Thoracic aorta (tissue), 2 donors: Measurements from ENCODE around the gene GPR62. TPM values are rescaled to one million over a fixed set of nuclear protein-coding genes. Genes with fewer than 3 reads are reported as not detected.

ENCODE experiments used
- ATAC-seq: fragments of 150-250 bp; one replicate; pipeline ENCODE4 v1.8.0; 2017; ENCODE audit warnings: low read depth; ENCODE audit not compliant: insufficient number of reproducible peaks, low FRiP score
- DNase-seq: peaks from one replicate; pipeline ENCODE4 v3.0.0-alpha.2; 2020; ENCODE audit warnings: low spot score
- H3K27ac ChIP-seq, 2 donors: fragments of 200-600 bp; sonication (generic); 1 replicate in 1 of 2; 2 replicates in 1 of 2; pipeline ENCODE4 v1.5.1; 2016; ENCODE audit warnings: mild to moderate bottlenecking in 2 of 2, moderate library complexity in 2 of 2
- H3K27me3 ChIP-seq: fragments of 200-600 bp; sonication (generic); replicated peaks from 2 replicates; pipeline ENCODE4 v1.6.0; 2016; ENCODE audit warnings: mild to moderate bottlenecking; ENCODE audit not compliant: insufficient read depth
- H3K36me3 ChIP-seq: fragments of 200-600 bp; sonication (generic); one replicate; pipeline ENCODE4 v1.5.1; 2016
- H3K4me1 ChIP-seq, 2 donors: fragments of 200-600 bp; sonication (generic); 1 replicate in 1 of 2; 2 replicates in 1 of 2; pipeline versions ENCODE4 v1.5.1 to v1.6.0; 2016; ENCODE audit warnings: low read depth in 2 of 2, mild to moderate bottlenecking in 1 of 2; ENCODE audit not compliant: control insufficient read depth in 1 of 2
- H3K4me3 ChIP-seq: fragments of 200-600 bp; sonication (generic); 2 replicates; pipeline ENCODE4 v1.5.1; 2016; ENCODE audit warnings: mild to moderate bottlenecking
- H3K9me3 ChIP-seq: fragments of 200-600 bp; sonication (generic); 2 replicates; pipeline ENCODE4 v1.5.1; 2016
- total RNA-seq, 2 donors: library from RNA; depleted of rRNA; stranded (reverse); fragments of >200 nt; gene quantifications; one replicate each; pipeline versions ENCODE4 v1.1.0 to v1.2.3, GENCODE V29; 2016
- TF ChIP-seq, protein P1 (sequence below): fragments of 200-600 bp; sonication (generic); IDR thresholded peaks from one replicate; pipeline ENCODE4 v1.5.1; 2019; ENCODE audit warnings: antibody characterized with exemption

The GPR62 gene
- total RNA-seq, 2 donors from 2014 or later: not detected

DNA sequence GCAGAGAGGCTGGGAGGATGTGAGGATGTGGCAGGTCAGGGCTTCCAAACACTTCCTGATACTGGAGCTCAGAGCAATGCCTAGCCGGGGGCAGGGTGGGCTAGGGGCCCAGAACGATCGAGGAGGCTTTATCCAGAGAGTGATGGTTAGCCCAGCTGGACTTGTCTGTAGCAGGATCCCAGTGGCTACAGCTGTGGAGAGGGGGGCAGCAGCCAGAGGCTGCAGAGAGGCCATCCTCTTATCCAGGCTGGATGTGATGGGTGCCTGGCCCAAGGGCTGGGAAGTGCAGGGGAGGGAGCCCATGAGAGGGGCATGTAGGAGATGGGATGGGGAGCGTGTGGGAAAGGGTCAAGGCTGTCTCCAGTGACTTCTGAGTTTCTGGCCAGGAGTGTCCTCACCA, 8.4 kb upstream of the GPR62 start:
- H3K27ac ChIP-seq: no peak overlapping the region
- no peaks in the 10 kb centered on the region for H3K36me3 ChIP-seq
- no peaks in the 10 kb centered on the region for H3K27me3 ChIP-seq
- H3K9me3 ChIP-seq: no peaks in the 10 kb centered on the region
- DNase-seq (no peak), ATAC-seq (no peak)
- TF ChIP-seq, protein P1, sequence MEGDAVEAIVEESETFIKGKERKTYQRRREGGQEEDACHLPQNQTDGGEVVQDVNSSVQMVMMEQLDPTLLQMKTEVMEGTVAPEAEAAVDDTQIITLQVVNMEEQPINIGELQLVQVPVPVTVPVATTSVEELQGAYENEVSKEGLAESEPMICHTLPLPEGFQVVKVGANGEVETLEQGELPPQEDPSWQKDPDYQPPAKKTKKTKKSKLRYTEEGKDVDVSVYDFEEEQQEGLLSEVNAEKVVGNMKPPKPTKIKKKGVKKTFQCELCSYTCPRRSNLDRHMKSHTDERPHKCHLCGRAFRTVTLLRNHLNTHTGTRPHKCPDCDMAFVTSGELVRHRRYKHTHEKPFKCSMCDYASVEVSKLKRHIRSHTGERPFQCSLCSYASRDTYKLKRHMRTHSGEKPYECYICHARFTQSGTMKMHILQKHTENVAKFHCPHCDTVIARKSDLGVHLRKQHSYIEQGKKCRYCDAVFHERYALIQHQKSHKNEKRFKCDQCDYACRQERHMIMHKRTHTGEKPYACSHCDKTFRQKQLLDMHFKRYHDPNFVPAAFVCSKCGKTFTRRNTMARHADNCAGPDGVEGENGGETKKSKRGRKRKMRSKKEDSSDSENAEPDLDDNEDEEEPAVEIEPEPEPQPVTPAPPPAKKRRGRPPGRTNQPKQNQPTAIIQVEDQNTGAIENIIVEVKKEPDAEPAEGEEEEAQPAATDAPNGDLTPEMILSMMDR: no peak
- peaks cover 7 to 13% of the 10 kb centered on the region in 2 donors for H3K4me1 ChIP-seq
- no peak overlapping the region for H3K4me3 ChIP-seq

DNA sequence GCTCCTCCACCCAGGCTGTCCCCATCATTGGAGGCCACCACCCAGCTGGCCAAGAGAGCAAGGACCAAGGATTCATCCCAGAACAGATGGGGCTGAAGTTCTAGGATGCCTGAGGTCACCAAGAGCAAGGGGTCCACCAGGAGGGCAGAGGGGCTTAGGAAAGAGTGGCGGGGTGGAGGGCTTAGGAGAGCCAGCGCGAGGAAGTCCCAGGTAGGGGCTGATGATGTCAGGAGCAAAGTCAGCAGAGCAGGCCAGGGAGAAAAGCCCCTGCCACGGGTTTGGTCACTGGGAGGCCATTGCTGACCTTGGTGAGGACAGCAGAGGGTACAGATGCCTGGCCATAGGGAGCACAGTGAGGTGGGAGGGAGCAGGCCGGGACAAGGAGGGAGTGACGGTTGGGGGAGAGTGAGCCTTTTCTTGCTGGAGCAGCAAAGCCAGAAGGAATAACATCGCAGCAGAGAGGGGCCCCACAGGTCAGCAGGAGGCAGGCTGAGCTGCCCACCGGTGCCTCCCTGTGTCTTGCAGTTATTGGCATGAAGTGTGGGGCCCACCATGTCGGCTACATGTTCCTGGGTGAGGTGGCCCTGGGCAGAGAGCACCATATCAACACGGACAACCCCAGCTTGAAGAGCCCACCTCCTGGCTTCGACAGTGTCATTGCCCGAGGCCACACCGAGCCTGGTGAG, 7.8 kb upstream of the GPR62 start:
- Histone ChIP-seq H3K4me1 (peaks cover 7 to 11% of the 10 kb centered on the region in 2 donors), H3K27ac (no peak overlapping the region), H3K27me3 (no peaks in the 10 kb centered on the region), H3K36me3 (no peaks in the 10 kb centered on the region), H3K9me3 (no peaks in the 10 kb centered on the region), H3K4me3 (no peak overlapping the region)
- DNase-seq (no peak), ATAC-seq (no peak)
- TF ChIP-seq, protein P1: no peak

DNA sequence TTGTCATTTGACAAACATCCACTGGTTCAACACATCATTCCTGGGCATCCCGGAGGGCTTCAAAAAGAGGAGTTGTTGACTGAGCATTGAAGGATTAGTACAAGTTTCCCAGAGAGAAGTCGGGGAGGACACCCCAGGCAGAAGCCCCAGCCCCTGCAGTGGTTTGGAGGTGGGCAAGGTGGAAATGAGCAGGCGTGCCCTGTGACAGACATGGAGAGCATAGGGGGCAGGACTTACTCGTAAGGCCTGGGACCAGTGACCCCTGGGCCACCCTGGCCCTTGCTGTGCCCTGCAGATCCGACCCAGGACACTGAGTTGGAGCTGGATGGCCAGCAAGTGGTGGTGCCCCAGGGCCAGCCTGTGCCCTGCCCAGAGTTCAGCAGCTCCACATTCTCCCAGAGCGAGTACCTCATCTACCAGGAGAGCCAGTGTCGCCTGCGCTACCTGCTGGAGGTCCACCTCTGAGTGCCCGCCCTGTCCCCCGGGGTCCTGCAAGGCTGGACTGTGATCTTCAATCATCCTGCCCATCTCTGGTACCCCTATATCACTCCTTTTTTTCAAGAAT, 7.1 kb upstream of the GPR62 start:
- H3K27me3 ChIP-seq: no peaks in the 10 kb centered on the region
- TF ChIP-seq, protein P1: no peak
- H3K9me3 ChIP-seq: no peaks in the 10 kb centered on the region
- DNase-seq (no peak), ATAC-seq (no peak)
- H3K4me1 ChIP-seq: peaks cover 0 to 4% of the 10 kb centered on the region in 2 donors
- no peak overlapping the region for H3K4me3 ChIP-seq
- no peak overlapping the region for H3K27ac ChIP-seq
- H3K36me3 ChIP-seq: no peaks in the 10 kb centered on the region

DNA sequence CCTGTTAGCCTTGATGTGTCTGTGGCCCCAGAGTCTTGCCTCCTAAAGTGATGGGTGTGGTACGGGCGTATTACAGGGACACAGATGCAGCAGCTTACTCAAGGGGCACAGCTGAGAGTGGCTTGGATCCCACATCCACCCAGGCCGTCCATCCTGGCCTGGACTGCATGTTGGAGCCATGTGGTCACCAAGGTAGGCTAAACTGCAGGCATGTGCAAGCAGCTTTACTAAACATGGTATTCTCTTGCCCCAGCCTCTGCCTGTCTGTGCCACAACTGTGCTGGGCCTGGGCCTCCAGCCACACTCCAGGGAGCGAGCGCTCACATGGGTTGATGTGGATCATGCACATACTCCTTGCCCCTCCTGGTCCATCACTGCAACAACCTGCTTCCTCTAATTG, 6.1 kb upstream of the GPR62 start:
- TF ChIP-seq, protein P1: no peak
- DNase-seq (no peak), ATAC-seq (no peak)
- Histone ChIP-seq H3K9me3 (no peaks in the 10 kb centered on the region), H3K4me3 (no peak overlapping the region), H3K36me3 (no peaks in the 10 kb centered on the region), H3K27ac (no peak overlapping the region), H3K27me3 (no peaks in the 10 kb centered on the region), H3K4me1 (no peaks in the 10 kb centered on the region)

DNA sequence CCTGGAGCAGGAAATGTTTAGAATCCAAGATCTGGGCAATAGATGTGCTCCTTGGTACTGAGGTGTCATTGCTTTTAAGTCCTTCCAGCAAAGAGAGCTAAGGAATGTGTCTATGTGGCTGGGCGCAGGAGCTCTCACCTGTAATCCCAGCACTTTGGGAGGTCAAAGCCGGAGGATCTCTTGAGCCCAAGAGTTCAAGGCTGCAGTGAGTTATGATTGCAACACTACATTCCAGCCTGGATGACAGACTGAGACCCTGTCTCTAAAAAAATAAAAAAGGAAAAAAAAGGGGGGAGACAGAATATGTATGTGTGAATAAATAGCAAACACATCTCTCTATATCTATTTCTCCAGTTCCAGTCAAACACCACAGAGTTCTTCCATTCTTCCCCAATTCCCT, 4.3 kb upstream of the GPR62 start:
- Histone ChIP-seq H3K27ac (no peak overlapping the region), H3K36me3 (no peaks in the 10 kb centered on the region), H3K4me1 (peaks cover 0 to 8% of the 10 kb centered on the region in 2 donors), H3K27me3 (no peaks in the 10 kb centered on the region), H3K9me3 (no peaks in the 10 kb centered on the region), H3K4me3 (no peak overlapping the region)
- TF ChIP-seq, protein P1: no peak
- no peak for DNase-seq
- ATAC-seq: no peak
